ENCODE data around the gene CREBL2.
"Not testable (repeated sequence)": the region's sequence is repeated elsewhere in the genome, so short reads cannot be mapped to it uniquely, and the experiment has no call there.

Gene CREBL2

DNA sequence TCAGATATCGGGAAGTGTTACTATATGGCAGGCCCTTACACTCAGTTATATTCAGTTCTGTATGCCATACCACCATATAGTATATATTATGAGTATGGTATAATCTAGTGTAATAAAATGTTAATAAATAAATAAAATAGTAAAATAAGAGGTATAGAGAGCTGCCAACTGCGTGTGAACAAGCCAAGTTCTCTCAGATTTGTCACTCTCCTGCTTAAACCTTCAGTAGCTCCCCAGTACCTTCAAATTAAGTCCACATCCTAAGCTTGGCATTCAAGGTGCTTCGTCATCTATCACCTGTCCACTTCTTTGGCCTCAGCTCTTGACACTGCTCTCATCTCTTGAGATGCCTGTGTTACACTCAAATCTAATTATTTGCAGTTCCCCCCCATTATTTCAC, 12.8 kb upstream of the CREBL2 start:
- ATAC-seq: no peak

DNA sequence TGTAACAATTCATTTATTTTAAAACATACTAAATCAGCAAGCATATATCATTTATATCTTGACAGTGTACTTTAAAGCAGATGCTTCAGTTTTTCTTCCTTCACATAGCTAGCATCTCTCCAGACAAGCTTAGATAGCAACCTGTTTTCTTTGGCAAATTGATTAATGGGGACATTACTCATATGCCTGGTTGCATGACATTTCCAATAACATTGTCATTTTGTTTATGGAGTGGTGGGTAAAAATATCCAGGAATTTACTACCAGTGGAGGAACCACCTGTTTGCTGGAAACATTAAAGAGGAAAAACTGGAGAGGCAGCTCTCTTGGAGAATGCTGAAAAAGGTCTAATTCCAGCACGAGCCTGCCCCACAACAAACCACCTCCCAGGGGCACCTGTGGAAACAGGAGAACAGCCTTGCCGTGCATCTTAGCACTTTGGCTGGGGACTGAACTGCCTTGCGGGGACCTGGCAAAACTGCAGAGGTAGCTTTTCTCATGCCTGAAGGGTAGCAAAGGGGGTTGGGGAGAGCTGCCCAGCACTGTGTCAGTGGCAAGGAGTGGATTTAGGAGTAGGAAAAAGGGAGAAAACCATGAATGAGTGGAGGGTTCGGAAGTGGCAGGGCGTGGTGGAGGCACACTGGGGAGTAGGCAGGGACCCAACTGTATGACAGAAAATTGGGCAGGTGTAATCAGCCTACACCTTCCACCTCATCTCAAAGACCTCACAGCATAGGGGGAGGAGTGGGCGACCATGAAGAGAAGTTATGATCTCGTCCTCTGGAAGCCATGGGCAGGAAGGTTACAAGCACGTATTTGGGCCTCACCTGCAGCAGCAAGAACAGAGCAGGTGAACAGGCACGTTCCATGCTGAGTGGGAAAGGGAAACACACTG, 11.7 kb upstream of the CREBL2 start:
- no peak for ATAC-seq
- DNase-seq: no peak

More for the DNA sequence above, 12.8 kb upstream of the CREBL2 start:
- DNase-seq: no peak

DNA sequence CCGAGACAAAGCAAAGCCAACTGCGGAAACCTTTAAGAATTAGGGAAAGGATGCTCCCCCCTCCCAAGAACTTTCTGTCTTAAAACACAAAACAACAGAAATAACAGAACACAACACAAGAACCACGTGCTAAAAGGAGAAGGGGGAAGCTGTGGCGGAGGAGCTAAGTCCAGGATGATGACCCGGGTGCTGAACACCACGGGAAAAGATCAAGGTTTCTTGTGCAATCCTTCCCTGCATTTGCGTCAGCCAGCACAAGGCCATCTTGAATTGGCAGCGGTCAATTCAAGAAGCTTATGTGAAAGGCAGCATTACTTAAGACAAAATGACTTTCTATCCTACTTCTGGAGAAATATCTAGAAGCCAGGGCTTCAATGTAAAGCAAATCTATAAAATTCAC, 11.0 kb upstream of the CREBL2 start:
- ATAC-seq (no peak), DNase-seq (no peak)

DNA sequence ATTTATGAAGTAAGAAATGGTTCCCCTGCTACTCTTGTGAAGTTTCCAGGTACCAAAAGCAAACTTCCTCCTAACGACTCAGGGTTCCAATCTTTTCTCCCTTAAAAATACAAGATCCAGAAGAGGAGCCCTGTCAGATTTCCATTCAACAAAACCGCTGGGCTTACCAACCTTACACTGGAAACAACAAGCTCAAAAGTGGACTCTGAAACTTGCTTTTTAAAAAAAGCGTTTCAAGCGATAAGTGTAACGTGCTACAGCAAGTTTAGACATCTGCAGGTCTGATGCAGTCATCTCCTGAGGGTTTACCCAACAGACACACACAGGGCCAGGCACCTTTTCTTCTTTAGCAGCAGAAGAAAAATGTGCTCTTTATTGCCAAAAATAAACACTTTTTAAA, 6.9 kb upstream of the CREBL2 start:
- DNase-seq (no peak), ATAC-seq (no peak)

DNA sequence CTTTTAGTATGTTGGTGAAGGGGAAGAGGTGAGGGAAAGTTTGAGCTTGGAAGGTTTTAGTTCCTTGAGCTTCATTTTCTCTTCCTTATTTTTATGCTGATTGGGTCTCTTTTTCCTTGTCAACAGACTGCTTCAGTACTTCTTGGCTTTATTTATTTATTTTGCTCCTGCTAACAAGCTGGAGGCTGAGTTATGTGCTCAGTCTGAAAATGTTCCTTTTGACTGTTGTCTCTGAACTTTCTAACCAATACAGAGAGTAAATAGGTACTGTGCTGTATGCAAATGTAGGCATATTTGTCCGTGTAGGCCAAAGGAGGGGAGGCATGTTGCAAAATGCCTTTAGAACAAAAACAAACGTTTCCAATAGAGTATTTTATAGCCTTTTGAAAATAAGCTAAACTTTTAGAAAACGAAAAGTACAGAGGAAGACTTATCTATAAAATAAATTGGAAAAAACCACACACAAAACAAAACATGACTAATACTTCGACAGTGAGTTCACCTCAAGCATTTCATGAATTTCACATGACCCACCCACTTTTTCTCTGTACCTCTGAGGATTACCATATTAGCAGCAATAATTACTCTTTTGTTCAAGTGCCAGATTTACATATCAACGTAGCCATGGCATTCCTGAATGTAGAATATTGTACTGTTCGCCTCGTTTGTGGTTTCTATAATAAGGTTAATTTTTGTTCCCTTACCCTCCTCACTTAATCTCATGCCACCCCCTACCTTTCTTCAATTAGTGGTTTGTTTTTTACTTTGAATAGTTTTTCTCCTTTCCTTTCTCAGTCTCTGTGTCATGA, 4.7 kb upstream of the CREBL2 start:
- DNase-seq (no peak), ATAC-seq (no peak)

DNA sequence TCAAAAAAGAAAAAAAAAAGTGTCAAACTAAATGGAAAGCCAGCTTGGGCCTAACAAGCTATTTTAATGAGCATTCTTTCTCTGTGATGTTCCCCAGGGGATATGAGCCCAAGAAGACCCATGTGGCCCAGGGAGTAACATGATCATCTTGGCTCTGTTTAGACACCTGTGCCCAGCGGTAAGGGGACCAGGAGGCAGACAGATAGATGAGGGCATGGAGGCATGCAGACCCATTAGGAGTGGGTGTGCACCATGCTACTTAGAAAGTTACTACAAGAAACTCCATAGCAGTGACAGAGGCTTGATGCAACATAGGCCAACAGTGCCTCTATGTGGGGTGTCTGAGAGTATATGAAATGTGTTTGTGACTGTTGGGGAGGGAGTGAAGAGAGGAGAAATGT, 3.1 kb upstream of the CREBL2 start:
- no peak for DNase-seq
- ATAC-seq: no peak

DNA sequence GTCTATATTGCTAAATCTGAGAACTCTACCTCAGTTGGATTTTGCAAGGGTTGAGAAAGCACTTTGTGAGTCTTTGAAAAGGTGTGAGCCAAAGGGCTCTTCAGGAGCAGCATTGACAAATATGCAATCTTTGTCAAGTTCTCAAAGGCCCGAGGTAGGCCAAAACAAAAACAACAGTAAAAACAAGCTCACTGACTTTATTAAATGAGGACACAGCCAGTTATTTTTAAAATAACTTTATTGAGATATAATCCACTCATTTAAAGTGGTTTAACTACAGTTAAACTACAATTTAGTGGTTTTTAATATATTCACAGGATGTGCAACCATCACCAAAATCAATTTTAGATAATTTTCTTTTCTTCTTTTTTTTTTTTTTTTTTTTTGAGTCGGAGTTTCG, 2.0 kb upstream of the CREBL2 start:
- DNase-seq: no peak
- no peak for ATAC-seq

DNA sequence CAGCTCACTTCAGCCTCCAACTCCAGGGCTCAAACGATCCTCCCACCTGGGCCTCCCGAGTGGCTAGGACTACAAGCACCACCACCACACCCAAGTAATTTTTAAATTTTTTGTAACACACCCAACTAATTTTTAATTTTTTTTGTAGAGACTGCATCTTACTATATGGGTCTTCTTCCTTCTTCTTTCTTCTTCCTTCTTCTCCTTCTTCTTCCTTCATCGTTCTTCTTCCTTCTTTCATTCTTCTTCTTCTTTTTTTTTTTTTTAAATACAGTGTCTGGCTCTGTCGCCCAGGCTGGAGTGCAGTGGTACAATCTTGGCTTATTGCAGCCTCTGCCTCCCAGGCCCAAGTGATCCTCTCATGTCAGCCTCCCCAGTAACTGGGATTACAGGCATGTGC, 965 bp upstream of the CREBL2 start:
- no peak for DNase-seq
- ATAC-seq: no peak

DNA sequence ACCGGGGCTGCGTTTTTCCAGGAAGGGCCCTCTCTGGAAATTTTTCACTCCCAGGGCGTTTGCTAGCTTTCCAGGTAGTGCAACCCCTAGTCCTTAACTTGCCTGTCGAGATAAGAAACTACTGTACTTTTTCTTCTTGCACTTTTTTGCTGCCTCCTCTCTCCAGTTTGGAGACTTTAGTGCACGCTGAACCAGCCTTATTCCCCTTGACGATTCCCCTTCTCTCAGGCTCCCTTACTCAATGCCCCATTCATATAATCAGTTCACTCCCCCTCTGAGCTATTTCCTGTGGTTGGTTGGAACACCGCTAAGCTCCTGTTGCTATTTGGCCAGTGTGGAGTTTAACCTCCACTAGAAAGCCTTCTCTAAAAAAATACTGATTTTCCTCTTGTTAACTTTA, 682 bp downstream of the CREBL2 start:
- peak; percentile 37 for ATAC-seq

DNA sequence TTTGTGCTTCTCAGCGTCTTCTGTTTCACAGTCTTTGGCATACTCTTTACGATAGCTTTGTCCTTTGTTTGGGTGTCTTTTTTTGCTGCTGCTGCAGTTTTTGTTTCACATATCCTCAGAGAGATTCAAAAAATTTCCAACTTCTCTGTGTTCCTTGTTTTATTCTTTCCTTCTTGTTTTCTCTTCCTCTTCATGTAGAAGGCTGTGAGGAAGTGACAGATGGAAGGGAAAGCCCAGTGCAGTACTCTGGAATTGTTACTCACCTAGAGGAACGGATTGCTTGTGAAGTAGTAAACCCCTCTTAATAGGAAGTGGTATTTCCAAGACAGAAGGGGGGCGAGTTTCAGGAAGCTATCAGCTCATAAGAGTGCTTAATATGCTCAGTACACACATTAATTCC, 1.7 kb downstream of the CREBL2 start:
- DNase-seq (no peak), ATAC-seq (no peak)

More for the DNA sequence above, 682 bp downstream of the CREBL2 start:
- no peak for DNase-seq

DNA sequence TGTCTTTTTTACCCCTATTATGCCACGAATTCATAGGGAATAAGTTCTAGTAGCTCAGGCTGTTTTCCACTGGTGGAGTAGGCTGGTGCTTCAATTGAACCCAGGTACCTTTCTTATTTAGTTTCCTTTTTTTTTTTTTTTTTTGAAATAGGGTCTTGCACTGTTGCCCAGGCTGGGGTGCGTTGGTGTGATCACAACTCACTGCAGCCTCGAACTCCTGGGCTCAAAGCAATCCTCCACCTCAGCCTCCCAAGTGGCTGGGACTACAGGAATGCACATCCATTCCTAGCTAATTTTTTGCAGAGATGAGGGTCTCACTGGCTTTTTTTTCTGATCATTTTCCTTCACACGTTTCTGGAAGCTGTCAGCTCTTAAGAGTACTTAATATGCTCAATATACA, 2.7 kb downstream of the CREBL2 start:
- DNase-seq: no peak
- ATAC-seq: no peak

DNA sequence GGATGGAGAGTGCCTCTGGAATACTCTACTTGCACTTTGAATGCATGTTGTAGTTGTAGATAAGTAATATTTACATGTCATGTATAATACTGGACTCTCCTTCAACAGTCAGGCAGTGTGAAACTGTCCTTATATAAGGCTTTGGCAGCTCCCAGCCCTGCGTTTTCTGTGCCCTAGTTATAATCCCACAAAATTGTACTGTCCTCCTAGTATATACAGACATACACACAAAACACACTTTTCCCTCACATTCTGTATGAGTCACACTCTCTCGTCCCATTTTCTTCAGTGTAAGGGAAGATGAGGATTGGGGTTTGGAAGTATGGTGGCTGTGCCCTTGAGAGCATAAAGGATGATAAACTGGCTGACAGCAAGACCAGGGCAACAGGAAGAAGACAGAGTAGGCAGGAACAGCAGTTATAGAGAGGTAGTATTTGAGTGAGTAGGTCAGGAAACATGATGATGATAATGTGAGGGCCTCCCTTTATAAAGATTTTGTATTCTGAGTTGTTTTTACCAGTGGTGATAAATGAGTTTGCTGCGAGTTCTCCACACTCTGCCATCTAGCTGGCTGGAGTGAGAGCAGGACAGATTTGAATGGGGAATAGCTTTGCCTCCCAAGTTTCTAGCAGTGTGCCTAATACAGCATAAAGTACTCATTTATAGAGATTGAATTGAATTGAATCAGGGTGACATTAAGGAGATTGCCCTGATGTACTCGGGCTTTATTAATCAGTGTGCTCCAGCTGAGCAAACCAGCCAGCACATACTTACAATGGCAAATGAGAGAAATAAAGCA, 5.0 kb downstream of the CREBL2 start:
- no peak for ATAC-seq
- no peak for DNase-seq

DNA sequence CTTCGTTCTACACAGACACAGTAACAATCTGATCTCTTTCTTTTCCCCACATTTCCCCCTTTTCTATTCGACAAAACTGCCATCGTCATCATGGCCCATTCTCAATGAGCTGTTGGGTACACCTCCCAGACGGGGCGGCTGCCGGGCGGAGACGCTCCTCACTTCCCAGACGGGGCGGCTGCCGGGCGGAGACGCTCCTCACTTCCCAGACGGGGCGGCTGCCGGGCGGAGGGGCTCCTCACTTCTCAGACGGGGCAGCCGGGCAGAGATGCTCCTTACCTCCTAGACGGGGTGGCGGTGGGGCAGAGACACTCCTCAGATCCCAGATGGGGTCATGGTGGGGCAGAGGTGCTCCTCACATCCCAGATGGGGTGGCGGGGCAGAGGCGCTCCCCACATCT, 6.4 kb downstream of the CREBL2 start:
- not testable (repeated sequence) for ATAC-seq, DNase-seq

DNA sequence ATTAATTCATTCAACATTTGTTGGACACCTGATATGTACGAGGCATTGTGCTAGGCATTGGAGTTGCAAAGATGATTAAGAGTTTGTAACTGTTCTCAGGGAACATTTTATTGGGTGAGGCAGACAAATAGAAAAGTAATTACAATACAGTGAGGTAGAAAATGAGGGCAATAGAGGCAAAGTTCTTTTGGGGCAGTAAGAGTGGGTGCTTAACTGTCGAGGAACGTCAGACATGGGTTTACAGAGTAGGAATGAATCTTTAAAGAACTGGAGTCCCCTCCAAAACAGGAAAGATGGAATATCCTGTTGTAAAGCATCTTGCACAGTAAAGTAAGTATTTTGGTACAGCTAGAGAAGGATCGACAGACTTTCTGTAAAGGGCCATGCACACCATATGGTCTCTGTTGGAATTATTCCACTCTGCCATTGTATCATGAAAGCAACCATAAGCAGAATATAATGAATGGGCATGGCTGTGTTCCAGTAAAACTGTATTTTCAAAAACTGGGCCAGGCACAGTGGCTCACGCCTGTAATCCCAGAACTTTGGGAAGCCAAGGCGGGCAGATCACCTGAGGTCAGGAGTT, 9.1 kb downstream of the CREBL2 start:
- DNase-seq (no peak), ATAC-seq (no peak)

DNA sequence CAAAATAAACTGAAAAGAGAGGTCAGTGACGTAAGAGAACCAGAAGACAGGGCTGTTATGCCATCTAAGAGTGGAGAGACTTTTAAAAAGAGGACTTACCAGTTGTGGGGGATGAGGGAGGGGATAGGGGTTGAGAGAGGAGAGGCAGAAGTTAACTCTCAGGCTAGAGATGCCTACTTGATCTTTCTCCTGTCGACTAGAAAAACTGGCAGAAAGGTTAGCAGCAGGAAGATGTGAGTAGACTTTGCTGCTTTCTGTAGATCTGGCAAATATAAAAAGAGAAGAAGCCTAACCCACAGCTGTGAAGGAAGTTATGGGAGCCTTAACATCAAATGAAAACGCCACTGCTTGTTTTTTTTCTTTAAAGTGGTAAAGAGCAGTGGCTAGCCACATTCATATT, 10.7 kb downstream of the CREBL2 start:
- DNase-seq: no peak
- peak; percentile 43 for ATAC-seq

DNA sequence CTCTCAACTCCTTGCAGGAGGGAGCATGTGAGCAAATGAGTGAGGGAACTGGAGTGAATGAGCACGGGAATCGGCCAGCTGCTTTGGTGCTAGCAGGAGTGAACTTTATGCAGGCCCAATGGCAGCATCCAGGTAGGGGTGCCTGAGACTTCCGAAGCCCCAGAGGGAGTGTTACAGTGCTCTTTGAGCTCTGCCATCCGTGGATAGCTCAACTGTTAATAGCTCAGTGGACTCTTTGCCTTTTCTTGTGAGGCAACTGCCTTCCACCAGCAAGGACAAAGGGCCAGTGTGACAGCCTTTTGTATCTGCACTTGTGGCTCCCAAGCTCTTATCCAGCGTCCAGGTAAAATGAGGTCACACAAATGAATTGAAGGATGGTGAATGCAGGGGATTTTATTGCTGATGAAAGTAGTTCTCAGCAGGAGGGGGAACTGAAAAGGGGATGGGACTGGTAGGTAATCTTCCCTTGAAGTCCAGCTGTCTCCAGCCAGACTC, 12.9 kb downstream of the CREBL2 start:
- no peak for ATAC-seq
- DNase-seq: no peak

DNA sequence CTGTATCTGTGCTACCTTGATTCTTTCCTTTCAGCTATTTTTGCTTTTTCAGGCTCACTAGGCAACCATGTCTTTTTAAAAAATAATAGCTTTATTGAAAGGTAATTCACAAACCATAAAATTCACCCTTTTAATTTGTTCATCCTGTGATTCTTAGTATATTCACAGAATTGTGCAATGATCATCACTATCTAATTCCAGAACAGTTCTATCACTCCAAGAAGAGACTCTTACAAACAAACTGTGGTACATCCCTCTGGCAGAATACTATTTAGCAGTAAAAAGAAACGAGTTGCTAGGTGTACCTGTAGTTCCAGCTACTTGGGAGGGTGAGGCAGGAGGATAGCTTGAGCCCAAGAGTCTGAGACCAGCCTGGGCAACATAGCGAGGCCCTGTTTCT, 14.8 kb downstream of the CREBL2 start:
- no peak for DNase-seq
- no peak for ATAC-seq

DNA sequence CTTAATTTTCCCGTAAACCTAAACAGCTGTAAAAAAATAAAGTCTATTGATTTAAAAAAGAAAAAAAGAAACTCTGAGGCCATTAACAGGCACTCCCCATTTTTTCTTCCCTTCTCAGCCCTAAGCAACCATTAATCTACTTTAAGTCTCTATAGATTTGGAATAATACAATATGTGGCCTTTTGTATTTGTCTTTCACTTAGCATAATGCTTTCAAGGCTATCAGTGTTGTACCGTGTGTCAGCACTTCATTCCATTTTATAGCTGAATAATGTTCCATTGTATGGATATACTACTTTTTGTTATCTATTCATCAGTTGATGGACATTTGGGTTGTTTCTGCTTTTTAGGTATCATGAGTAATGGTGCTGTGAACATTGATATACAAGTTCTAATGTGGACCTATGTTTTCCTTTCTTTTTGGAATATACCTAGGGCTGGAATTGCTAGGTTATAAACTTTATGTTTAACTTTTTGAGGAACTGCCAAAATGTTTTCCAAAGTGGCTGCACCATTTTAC, 15.7 kb downstream of the CREBL2 start:
- ATAC-seq: no peak
- no peak for DNase-seq

DNA sequence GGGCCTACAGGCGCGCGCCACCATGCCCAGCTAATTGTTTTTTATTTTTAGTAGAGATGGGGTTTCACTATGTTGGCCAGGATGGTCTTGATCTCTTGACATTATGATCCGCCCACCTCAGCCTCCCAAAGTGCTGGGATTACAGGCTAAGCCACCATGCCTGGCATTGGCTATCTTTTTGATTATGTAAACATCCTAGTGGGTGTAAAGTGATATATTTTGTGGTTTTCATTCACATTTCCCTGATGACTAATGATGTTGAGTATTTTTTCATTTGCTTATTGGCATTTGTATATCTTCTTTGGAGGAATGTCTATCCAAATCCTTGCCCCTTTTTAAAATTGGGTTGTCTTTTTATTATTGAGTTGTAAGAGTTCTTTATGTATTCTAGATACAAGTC, 16.3 kb downstream of the CREBL2 start:
- ATAC-seq: no peak

DNA sequence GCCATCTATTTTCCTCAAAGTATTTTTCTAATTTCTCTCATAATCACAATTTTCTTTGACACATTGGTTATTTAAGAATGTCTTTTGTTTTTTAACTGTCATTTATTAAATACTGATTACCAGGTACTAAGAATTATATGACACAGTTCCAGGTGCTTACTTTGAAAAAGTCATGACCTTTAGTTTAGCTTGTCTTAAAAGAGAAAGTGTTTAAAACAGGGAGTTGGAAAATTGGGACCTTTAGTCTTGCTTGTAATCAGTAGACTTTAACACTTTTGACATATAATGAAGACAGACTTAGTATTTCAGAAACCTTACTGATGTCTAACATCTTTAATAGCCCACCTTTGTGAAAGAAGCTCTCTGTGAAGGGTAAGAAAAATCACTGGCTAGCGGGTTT, 19.2 kb downstream of the CREBL2 start:
- ATAC-seq: no peak
- no peak for DNase-seq

More for the DNA sequence above, 16.3 kb downstream of the CREBL2 start:
- no peak for DNase-seq

DNA sequence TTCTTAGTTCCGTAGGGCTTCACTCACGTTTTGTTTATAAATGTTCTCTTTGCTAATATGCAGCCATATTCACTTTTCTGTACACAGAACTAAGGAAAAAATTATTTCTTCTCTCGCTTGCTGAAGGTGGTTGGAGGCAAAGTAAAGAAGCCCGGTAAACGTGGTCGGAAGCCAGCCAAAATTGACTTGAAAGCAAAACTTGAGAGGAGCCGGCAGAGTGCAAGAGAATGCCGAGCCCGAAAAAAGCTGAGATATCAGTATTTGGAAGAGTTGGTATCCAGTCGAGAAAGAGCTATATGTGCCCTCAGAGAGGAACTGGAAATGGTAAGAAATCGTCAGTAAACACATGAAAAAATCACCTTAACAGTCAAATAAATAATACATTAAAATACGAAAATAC, 24.0 kb downstream of the CREBL2 start:
- no peak for ATAC-seq
- no peak for DNase-seq

DNA sequence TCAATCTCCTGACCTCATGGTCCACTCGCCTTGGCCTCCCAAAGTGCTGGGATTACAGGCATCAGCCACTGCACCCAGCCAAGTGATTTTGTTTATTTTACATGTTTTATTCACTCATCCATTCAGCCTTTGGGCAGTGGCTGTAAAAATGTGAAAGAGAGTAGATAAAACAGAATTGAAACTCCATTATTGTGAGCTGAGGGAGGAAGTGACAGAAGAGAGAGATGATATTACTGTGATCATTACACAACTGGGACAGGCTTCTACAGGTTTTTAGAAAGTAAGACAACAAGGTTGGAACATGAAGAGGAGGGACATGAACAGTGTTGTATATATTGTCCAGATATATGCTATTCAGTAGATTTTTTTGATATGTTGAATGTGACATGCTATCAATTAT, 25.0 kb downstream of the CREBL2 start:
- ATAC-seq: no peak
- DNase-seq: no peak
